ENCODE data around the gene SLC16A3.

The SLC16A3 gene

DNA sequence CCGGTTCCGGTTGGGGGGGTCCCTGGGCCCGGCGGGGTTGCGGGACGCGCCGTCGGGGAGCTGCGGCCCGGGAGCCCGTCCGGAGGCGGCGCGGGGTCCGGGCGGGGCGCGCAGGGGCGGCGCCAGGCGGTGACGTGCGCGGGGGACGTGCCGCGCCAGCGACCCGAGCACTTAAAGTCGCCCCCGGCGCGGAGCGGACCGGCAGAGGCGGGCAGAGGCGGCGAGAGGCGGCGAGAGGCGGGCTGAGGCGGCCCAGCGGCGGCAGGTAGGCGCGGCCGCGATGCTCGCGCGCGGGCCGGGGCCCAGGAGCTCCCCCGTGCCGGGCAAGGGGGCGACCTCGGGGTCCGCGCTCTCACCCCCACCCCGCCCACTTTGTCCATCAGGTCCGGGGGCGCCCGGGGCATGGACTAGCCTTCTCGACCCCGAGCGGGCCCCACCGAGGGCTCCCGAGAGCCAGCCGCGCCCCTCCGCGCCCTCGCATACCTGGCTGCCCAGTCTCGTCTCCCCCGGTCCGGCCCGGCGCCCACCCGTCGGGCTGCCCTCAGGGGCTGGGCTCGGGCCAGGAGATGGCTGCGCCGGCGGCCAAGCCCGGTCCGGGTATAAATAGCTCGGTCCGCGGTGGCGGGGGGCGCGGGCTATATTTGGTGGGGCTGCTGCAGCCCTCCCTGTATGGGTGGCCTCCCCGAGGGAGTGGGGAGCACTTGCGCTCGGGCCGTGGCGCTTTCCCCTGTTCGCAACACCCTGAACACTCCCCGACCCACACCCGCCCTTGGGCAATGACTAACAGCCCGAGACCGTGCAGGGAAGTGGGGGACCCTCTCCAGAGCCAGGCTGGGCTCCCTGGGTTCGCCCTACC, at the start of gene SLC16A3:
Gene SLC16A3 (plus strand): TSS at position 201 of the 856 bp plus-strand sequence. CDS start 6,967 bp downstream, outside the sequence.
- TF ChIP-seq GATA2 (IDR thresholded peaks at IDR 0.05; ENCODE audit: low read depth, low read length), result no peak
- no peak for TF ChIP-seq GATA3 (IDR thresholded peaks at IDR 0.05; ENCODE audit: low read depth, low read length)

DNA sequence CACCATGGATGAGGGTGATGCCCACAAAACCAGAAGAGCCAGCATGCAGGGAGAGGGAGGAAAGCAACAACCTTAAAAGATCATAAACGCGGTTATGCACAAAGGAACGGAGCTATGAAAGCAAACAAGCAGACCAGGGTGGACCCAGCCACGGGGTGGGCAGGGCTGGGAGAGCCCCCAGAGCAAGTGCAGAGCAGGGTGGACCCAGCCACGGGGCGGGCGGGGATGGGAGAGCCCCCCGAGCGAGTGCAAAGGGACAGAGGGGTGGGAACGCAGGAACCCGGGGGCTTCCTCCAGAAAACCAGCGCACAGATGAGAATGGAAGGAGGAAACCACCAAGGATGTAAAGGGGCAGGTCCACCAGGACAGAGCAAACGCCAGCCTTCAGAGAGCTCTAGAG, 49.4 kb upstream of the SLC16A3 start:
- TF ChIP-seq GATA2 (IDR thresholded peaks at IDR 0.05; ENCODE audit: low read depth, low read length) (no peak), GATA3 (IDR thresholded peaks at IDR 0.05; ENCODE audit: low read depth, low read length) (no peak)

DNA sequence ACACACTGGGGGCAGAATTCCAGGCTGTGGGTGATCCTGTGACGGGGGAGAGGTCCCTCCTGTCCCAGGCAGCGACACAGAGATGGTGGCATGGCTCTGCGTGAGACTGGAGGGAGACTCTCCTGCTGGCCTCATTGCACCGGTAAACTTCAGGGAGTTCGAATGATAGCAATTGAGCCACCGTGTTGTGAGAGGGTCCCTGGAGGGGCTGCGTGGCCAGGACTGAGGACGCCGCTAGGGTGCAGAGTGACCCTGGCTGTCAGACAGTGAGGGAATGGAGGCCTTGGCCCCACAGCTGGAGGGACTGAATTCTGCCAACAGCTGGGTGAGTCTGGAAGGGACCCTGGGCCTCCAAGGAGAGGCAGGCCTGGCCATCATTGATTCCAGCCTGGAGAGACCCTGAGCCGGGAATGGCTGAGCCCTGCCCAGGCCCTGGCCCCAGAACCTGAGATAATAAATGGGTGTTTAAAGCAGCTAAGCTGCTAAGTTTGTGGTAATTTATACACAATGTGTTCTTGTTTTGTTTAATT, 48.8 kb upstream of the SLC16A3 start:
- TF ChIP-seq GATA3 (IDR thresholded peaks at IDR 0.05; ENCODE audit: low read depth, low read length), result no peak
- TF ChIP-seq GATA2 (IDR thresholded peaks at IDR 0.05; ENCODE audit: low read depth, low read length), result no peak

DNA sequence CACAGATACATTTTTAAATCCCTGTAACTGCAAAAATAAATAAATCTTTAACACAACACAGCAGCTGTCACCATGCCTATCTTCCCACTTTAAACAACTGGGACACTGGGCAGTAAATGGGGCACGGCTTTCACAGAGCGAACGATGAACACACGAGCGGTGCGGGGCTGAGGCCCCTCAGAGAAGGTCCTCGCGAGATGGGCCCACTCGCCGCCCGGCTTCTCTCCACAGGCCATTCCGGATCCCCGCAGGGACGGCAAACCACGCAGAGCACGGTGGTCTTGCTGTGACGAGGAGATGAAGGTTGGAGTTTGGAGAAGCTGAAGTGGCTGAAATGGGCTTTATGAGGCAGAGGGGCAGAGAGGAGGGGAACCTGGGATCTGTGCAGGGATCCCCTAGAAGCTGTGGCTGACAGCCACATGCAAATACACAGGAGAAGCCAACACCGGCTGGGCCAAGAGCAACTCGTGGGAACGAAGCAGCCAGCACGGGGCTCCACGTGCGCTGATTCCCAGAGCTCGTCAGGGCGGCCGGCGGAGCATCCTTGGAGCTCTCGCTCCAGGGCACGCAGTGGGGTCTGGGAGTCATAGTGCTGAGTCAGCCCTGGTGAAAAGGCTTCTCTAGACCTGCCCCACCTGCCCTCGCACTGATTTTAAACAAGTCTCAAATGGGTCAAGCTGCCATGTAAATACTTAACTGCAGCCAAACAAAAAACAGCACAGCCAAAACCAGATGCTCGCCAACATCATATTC, 47.9 kb upstream of the SLC16A3 start:
- no peak for TF ChIP-seq GATA3 (IDR thresholded peaks at IDR 0.05; ENCODE audit: low read depth, low read length)
- TF ChIP-seq GATA2 (IDR thresholded peaks at IDR 0.05; ENCODE audit: low read depth, low read length), result no peak

DNA sequence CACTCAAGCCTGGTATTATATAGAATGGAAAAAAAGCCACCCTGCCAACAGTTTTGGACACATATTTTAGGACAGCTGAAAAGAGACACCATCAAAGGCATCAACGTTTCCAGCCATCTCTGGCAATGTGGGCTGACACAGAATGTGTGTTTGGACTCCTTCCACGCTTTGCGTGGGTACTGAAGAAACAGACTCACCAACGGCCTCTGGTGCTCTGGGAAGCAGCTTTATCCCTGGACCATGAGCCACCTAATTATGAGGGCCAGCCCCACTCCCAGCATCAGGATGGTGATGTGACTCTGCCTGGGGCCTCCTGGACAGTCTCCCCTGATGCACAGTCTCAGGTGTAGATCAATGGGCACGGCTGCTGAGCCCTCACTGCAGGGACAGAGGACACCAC, 44.1 kb upstream of the SLC16A3 start:
- no peak for TF ChIP-seq GATA3 (IDR thresholded peaks at IDR 0.05; ENCODE audit: low read depth, low read length)
- no peak for TF ChIP-seq GATA2 (IDR thresholded peaks at IDR 0.05; ENCODE audit: low read depth, low read length)

DNA sequence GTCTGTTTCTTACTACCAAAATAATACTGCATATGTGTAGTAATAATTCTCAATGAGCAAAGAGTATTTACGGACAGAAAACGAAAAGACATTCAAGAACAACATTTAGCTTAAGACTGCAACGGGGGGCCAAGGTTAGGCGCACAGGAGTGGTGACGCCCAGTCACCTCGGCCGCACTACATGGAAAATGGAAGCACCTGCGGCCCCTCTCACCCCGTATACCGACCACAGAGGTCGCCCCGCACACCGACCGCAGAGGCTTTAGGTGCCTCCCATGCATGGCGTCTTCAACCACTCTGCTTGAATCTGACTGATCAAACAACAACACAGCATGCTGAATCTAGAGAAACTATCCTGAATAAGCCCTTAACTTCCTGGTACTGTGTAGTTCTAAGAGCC, 42.6 kb upstream of the SLC16A3 start:
- TF ChIP-seq GATA3 (IDR thresholded peaks at IDR 0.05; ENCODE audit: low read depth, low read length) (no peak), GATA2 (IDR thresholded peaks at IDR 0.05; ENCODE audit: low read depth, low read length) (no peak)

DNA sequence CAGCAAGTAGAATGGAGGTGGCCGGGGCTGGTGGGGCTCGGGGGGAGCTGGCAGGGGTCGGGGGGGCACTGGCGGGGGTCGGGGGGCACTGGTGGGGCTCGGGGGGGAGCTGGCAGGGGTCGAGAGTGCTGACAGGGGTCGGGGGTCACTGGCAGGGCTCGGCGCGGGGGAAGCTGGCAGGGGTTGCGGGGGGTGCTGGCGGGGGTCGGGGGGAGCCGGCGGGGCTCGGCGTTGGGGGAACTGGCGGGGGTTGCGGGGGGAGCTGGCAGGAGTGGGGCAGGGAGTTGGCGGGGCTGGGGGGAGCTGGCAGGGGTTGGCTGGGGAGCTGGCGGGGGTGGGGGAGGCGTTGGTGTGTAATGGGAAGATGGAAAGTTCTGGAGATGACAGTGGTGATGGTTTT, 41.3 kb upstream of the SLC16A3 start:
- TF ChIP-seq GATA2 (IDR thresholded peaks at IDR 0.05; ENCODE audit: low read depth, low read length) (no peak), GATA3 (IDR thresholded peaks at IDR 0.05; ENCODE audit: low read depth, low read length) (no peak)

DNA sequence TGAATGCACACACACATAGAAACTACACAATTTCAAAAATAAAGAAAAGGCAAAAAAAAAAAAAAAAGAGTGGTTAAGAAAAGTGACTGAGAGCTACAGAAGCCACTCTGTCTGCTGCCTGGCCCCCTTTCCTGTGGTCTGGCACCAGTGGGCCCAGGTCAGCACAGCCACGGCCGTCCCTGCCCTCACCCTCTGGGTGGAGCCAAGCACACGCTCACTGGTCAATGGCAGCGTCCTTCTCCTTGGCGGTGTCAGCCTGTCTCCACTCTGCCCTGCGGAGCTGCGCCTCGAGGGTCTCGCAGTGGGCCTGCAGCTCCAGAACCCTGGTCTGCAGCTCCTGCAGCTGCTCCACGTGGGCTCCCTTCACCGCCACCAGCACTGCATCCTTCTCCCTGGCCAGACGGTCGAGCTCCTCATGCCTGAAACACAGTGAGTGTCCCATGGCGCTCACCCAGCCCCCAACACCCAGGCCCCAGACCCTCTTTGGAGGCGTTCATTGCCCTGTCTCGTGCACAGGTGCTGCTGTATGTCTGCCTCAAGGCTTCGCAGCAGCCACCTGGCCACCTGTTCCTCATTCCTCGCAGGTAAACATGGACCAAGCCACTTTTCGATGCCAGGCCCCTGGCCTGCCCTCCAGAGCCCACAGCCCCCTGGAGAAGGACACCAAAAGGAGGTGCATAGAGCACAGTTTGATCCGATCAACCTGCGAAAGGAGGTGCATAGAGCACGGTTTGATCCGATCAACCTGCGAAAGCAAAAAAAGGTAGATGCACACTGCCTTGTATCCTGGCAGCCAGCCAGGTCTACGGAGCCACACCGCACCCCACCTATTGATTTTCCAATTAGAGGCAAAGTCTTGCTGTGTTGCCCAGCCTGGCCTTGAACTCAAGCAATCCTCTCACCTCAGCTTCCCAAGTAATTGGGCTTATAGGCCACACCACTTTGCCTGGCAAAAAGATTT, 40.6 kb upstream of the SLC16A3 start:
- TF ChIP-seq GATA2 (IDR thresholded peaks at IDR 0.05; ENCODE audit: low read depth, low read length) (no peak), GATA3 (IDR thresholded peaks at IDR 0.05; ENCODE audit: low read depth, low read length) (no peak)

DNA sequence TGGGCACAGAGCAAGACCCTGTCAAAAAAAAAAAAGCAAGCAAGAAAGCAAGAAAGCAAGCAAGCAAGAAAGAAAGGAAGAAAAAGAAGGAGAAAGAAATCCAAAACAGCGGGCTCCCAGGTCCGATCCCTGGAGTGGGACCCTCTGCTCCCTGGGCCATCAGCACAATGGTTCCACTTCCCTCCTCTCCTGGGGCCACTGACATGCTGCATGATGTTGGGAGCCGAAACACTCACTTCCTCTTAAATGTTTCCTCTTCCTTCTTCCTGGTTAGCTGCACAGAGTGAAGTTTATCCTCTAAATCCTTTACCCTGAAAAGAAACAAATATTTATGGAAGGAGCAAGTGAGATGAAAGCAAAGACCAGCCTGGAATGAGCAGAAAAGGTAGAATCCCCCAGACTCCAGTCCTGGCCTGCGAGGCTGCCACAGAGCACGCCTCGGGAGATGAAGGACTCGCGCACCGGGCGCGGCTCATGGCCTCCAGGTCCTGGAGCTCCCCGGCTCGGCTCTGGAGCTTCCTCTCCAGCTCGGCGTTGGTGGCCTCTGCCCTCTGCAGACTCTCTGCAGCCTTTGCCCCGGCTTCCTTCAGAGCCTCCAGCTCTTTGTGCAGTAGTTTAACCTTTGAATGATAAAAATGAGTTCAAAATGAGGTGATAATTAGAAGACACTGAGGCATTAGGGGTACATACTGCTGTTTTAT, 35.2 kb upstream of the SLC16A3 start:
- TF ChIP-seq GATA2 (IDR thresholded peaks at IDR 0.05; ENCODE audit: low read depth, low read length) (no peak), GATA3 (IDR thresholded peaks at IDR 0.05; ENCODE audit: low read depth, low read length) (no peak)

DNA sequence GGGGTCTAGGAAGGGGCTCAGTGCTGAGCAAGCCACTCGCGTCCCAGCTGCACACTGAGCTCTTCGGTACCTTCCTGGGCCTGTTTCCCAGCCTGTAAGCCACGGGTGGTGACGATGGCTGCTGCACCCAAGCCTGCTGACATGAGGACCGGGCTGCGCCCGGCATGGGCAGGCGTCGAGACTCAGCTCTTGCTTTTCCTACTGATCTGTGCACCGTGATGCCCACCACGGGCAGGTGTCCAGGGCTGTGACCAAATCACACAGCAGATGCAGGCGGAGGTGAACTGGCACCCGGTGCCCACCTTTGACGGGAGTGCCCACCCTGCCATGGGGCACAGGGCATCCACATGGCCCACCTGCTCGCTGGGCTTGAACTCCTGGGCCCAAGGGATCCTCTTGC, 34.1 kb upstream of the SLC16A3 start:
- TF ChIP-seq GATA2 (IDR thresholded peaks at IDR 0.05; ENCODE audit: low read depth, low read length), result no peak
- no peak for TF ChIP-seq GATA3 (IDR thresholded peaks at IDR 0.05; ENCODE audit: low read depth, low read length)

DNA sequence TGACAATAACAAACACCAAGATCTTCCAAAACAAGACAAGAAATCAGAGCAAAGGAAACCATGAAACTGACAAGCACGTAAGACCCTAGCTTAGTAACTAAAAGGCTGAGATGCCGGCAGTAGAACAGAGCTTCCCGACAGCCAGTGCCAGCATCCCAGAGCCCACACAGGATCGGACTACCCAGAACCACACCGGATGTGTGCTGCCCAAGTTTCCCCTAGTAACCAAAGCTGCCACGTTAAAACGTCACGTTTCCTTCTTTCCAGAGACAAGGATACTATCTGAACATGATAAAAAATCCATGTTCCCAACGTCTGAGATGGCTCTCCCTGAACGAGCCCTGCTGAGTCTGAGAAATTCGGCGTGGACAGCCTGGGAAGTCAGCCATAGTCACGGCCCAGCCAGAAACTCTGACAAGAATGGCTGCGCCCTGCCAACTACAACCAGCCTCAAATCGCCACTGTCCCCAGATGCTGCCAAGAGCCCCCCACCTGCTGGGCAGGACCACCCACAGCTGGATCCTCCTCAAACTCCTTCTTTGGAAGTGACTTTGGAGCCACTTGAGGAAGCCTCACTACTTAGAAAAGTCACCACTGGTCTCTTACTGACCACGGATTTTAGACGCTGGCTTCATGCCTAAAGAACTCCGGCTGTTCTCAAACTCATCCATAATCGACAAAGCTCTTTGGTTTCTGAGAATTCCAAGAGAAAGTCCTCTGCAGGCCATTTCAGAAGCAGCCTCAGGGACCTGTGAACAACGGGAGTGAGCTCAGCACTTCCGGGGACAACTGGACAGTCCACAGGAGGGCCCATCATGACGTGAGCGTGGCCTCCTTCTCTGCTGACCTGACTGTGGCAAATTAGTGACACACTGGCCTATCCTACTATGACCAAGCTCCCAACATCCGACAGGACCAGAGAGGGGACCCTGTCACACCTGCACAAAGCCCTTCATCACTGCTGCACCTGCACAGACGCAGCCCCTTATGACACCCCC, 32.9 kb upstream of the SLC16A3 start:
- TF ChIP-seq GATA2 (IDR thresholded peaks at IDR 0.05; ENCODE audit: low read depth, low read length), result no peak
- no peak for TF ChIP-seq GATA3 (IDR thresholded peaks at IDR 0.05; ENCODE audit: low read depth, low read length)

DNA sequence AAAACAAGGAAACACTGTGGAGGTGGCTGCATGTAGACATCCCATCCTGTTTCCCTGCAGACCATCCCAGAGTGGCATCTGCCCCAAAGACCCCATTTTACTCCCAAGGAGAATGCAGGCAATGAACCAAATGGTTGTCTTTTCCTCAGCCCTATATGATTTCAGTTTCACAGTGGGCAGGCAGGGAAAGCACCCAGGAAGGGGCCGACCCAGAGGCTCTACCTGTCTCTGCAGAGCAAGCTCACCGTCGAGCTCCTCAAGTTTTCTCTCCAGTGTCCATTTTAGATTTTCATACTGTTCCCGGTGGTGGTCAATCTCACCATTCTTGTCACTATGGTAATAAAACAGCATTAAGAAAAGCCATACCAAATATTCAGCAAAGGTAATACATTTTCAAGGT, 30.8 kb upstream of the SLC16A3 start:
- TF ChIP-seq GATA3 (IDR thresholded peaks at IDR 0.05; ENCODE audit: low read depth, low read length), result no peak
- no peak for TF ChIP-seq GATA2 (IDR thresholded peaks at IDR 0.05; ENCODE audit: low read depth, low read length)

Measured in SH-SY5Y (cell line).